Panc1 (cell line): ENCODE results near the gene TRAF6. TPM values are rescaled to one million over a fixed set of nuclear protein-coding genes. Genes with fewer than 3 reads are reported as not detected.

Experiments
- ATAC-seq: fragments of 200-7000 bp; cut with Tn5 transposase; 2 replicates; pipeline ENCODE4 v1.9.1; 2020; ENCODE audit warnings: mild to moderate bottlenecking, moderate library complexity
- BruUV-seq: library from RNA; stranded (reverse); fragments of 400-500 nt; replicated peaks from 2 replicates; lab custom pipeline; 2021; lab: Mats Ljungman, UMichigan
- CTCF ChIA-PET: fragments of 300-600 bp; sonication (Branson Sonifier 250); formaldehyde crosslinking; loops from one replicate; lab custom pipeline; 2022; ENCODE audit warnings: antibody characterized with exemption; lab: Charles Lee
- POLR2A ChIA-PET: fragments of 300-600 bp; sonication (Branson Sonifier 250); formaldehyde crosslinking; loops from one replicate; lab custom pipeline; 2022; ENCODE audit warnings: antibody characterized with exemption; lab: Charles Lee
- DNase-seq: peaks from one replicate; pipeline ENCODE4 v3.0.0-alpha.2; 2010; ENCODE audit warnings: low read depth, low spot score
- H3K27ac ChIP-seq: 2 replicates; pipeline ENCODE4 v1.5.1; 2011; ENCODE audit warnings: mild to moderate bottlenecking, low read length, inconsistent platforms
- H3K27me3 ChIP-seq: fragments of 200-500 bp; sonication (Bioruptor generic); 2 replicates; pipeline ENCODE4 v1.6.0; 2014; ENCODE audit warnings: low read length, inconsistent platforms; ENCODE audit not compliant: control insufficient read depth, insufficient read depth
- H3K36me3 ChIP-seq: fragments of 200-500 bp; sonication (Bioruptor generic); 2 replicates; pipeline ENCODE4 v1.5.1; 2014; ENCODE audit warnings: inconsistent platforms, mild to moderate bottlenecking, low read length, moderate library complexity; ENCODE audit not compliant: control insufficient read depth, insufficient read depth
- H3K4me1 ChIP-seq: 2 replicates; pipeline ENCODE4 v1.5.1; 2011; ENCODE audit warnings: inconsistent platforms, mild to moderate bottlenecking, low read length, moderate library complexity; ENCODE audit not compliant: control insufficient read depth, insufficient read depth
- H3K4me3 ChIP-seq, 2 experiments: 2 replicates each; pipeline ENCODE4 v1.5.1; 2011 to 2012; ENCODE audit warnings: low read depth in 2 of 2, low read length in 2 of 2, mild to moderate bottlenecking in 2 of 2, inconsistent platforms in 1 of 2, moderate library complexity in 1 of 2
- H3K9me3 ChIP-seq: fragments of 200-500 bp; sonication (Bioruptor generic); 2 replicates; pipeline ENCODE4 v1.5.1; 2014; ENCODE audit warnings: low read depth, mild to moderate bottlenecking, inconsistent platforms, low read length, moderate library complexity; ENCODE audit not compliant: control insufficient read depth, insufficient read depth
- CTCF ChIP-seq: fragments of 450-650 bp; IDR thresholded peaks from 2 replicates; pipeline ENCODE4 v1.5.1; 2017; ENCODE audit warnings: mild to moderate bottlenecking
- POLR2AphosphoS5 ChIP-seq: IDR thresholded peaks from 2 replicates; pipeline ENCODE4 v1.6.1; 2012; ENCODE audit warnings: mild to moderate bottlenecking, low read depth, low read length, moderate library complexity
- REST ChIP-seq, 2 experiments: IDR thresholded peaks; 2 replicates each; pipeline ENCODE4 v1.6.1; 2011 to 2012; ENCODE audit warnings: low read depth in 2 of 2, control low read depth in 1 of 2, low read length in 1 of 2, mild to moderate bottlenecking in 1 of 2, moderate library complexity in 1 of 2; ENCODE audit not compliant: insufficient read depth in 1 of 2
- SIN3A ChIP-seq: IDR thresholded peaks from 2 replicates; pipeline ENCODE4 v1.6.1; 2012; ENCODE audit warnings: low read depth, mild to moderate bottlenecking, low read length, moderate library complexity, borderline replicate concordance; ENCODE audit not compliant: insufficient read depth
- TCF7L2 ChIP-seq: IDR thresholded peaks from 2 replicates; pipeline ENCODE4 v1.6.1; 2011; ENCODE audit warnings: mild to moderate bottlenecking, low read depth, low read length, inconsistent platforms
- in situ Hi-C: cut with HindIII; loops from 2 replicates; pipeline ENCODE4 v1.10.0; 2016; ENCODE audit warnings: low sequenced_read_pairs, low pct_unique_long_range_greater_than_20kb
- intact Hi-C: fragments of 100-400 bp; cut with micrococcal nuclease; formaldehyde crosslinking; loops from one replicate; pipeline ENCODE4 v1.10.0; 2022; ENCODE audit not compliant: unreplicated experiment
- total RNA-seq: library from RNA; stranded (reverse); gene quantifications from one replicate; pipeline ENCODE4 v1.2.1, GENCODE V29; 2021; ENCODE audit not compliant: unreplicated experiment

The TRAF6 gene
- total RNA-seq, 1 experiment from 2014 or later, result 10.9 TPM

- H3K9me3 ChIP-seq, result no peaks in the 10 kb centered on the region
- TF ChIP-seq SIN3A, result no peak
- TF ChIP-seq CTCF, result no peak
- TF ChIP-seq REST (IDR thresholded peaks at IDR 0.05; ENCODE audit: insufficient read depth in 1 of 2, low read depth in 2 of 2, low read length in 1 of 2), result no peak
- no peak for TF ChIP-seq TCF7L2
- no peak for TF ChIP-seq POLR2AphosphoS5
- POLR2A ChIA-PET, result no interaction called here
- CTCF ChIA-PET, result no interaction called here
- H3K36me3 ChIP-seq, result no peaks in the 10 kb centered on the region
- no peak overlapping the region for H3K4me3 ChIP-seq
- BruUV-seq, result no TSS peak
- no peak overlapping the region for H3K27ac ChIP-seq
- no peaks in the 10 kb centered on the region for H3K27me3 ChIP-seq
- intact Hi-C loops (no loop called here), in situ Hi-C loops (no loop called here)
- no peaks in the 10 kb centered on the region; the same call in 1 of the 2 replicates for H3K4me1 ChIP-seq
- DNase-seq, result no peak
- peak; percentile 33 for ATAC-seq
Measured at GRCh38 chr11:36455658-36456111, 54.4 kb downstream of the TRAF6 start.

GRCh38 chr11:36454941-36455631, 55.0 kb downstream of the TRAF6 start:
- POLR2A ChIA-PET, result no interaction called here
- no peaks in the 10 kb centered on the region for H3K27me3 ChIP-seq
- no TSS peak for BruUV-seq
- CTCF ChIA-PET, result no interaction called here
- no peaks in the 10 kb centered on the region; the same call in 1 of the 2 replicates for H3K4me1 ChIP-seq
- in situ Hi-C loops, result no loop called here
- DNase-seq, result no peak
- no peak for TF ChIP-seq CTCF
- TF ChIP-seq REST (IDR thresholded peaks at IDR 0.05; ENCODE audit: insufficient read depth in 1 of 2, low read depth in 2 of 2, low read length in 1 of 2), result no peak
- no peak for TF ChIP-seq SIN3A
- no peak for TF ChIP-seq POLR2AphosphoS5
- TF ChIP-seq TCF7L2, result no peak
- H3K4me3 ChIP-seq, result no peak overlapping the region
- no peaks in the 10 kb centered on the region for H3K9me3 ChIP-seq
- ATAC-seq, result no peak
- H3K36me3 ChIP-seq, result no peaks in the 10 kb centered on the region
- intact Hi-C loops, result no loop called here
- H3K27ac ChIP-seq, result no peak overlapping the region
